D341Med (cell line): ENCODE measurements around the gene MYH14.

ENCODE experiments used
- DNase-seq: peaks from one replicate; pipeline ENCODE4 v3.0.0; 2012; ENCODE audit warnings: low spot score

The MYH14 gene

DNA sequence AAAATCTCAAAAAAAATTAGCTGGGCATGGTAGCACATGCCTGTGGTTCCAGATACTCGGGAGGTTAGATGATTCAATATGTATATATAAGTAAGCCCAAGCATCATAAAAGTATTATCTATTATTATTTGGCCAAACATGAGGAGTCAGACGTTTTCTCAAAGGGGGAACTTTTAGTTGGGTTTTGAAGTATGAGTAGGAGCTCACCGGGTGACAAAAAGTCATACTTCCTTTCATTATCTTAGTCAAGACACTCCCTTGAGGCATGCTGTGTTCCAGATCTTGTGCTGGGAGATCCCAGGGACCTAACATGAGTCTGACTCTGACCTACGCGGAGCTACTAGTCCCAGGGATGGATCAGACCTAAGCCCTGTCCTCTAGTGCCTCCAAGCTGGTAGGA lies 8.2 kb upstream of the MYH14 start:
- no peak for DNase-seq

GRCh38 chr19:50196322-50196932 lies 7.0 kb upstream of the MYH14 start:
- no peak for DNase-seq

DNA sequence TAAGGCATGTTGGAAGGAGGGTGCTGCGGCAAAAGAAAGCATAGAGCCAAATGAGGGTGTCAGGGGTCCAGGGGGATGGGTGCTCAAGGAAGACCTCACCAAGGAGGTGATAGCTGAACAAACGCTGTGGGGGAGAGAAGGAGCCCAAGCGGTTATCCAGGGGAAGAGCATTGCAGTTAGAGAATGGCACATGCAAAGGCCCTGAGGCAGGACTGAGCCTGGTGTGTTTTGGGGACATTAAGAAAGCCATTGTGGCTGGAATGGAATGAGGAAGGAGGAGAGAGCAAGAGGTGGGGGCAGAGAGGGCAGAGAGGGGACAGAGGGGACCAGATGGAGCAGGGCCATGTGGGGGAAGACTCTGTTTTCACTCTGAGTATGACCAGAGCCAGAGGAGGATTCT lies 6.1 kb upstream of the MYH14 start:
- DNase-seq, result no peak

DNA sequence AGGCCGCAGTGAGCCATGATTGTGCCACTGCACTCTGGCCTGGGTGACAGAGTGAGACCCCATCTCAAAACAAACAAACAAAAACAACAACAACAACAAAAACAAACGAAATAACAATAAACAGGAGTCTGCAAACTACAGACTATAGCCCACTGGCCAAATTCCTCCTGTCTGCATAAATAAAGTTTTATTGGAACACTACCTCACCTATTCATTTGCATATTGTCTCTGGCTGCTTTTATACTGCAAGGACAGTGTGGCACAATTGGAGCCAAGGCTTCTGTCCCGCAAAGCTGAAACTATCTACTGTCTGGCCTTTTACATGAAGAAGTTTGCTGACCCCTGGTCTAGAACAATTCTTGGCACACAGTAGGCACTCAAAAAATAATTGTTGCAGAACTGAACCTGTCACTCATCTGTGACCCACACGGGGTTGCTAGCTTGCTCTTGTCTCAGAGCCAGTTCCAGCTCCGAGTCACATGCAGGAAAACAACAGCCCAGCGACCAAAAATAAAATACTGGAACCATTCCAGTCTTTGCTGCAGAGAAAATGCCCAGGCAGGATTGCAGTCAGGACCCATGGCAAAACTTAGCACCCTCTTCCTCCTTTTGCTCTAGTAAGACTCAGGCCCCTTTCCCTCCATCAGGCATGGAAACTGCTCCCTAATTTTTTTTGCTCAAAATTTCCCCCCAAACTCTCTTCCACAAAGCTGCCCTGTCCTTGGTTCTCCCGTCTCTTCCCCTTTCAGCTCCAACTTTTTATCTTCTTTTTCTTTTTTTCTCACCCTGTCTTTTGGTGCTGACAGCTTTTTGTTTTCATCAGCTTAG lies 4.8 kb upstream of the MYH14 start:
- DNase-seq, result no peak

DNA sequence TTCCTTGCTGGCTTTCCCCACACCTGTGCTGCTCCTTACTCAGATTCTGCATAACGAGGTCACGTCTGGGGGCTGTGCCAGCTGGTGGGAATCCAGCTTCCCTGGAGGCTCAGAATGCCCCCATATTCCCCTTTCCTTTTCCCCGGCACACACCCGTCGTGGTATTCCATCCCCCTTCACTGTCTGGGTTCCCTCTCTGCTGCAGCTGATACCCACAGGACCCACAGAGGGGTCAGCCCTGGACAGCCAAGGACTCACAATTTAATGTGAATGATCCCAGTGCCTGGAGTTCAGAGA lies 4.2 kb upstream of the MYH14 start:
- DNase-seq, result no peak

GRCh38 chr19:50202386-50202785 lies 1.0 kb upstream of the MYH14 start:
- no peak for DNase-seq

DNA sequence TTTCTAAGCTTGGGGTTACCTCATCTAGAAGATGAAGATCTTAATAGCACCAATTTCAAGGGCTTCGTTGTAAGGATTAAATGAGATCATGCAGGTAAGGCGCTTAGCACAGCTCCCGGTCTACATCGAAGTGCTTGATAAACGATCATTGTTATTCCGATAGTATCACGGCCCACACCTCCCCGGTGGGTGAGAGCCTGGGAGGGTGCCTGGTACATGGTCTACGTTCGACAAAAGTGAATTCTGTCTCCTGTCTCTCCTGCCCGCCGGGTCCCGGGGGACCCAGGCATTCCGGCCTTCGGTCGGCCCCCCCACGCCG lies 501 bp upstream of the MYH14 start:
- DNase-seq, result no peak

DNA sequence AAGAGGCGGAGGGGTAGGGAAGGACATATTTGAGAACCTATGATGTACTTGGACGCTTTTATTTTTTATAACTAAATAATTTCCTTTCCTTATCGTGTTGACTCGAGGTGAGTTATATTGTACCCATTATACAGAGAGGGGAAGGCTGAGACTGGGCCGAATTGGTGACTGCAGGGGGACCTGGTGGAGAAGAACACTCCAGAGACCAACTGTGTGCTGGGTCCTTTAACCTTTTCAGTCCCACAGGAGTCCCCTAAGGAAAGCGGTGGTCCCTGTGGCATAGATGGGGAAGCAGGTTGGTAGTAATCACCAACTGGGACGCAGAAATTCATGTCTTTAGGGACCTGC lies 633 bp downstream of the MYH14 start:
- no peak for DNase-seq

- DNase-seq, result no peak
Observed at GRCh38 chr19:50204811-50205675, 1.6 kb downstream of the MYH14 start.

GRCh38 chr19:50205681-50206138 lies 2.3 kb downstream of the MYH14 start:
- DNase-seq, result no peak

GRCh38 chr19:50206191-50206590 lies 2.8 kb downstream of the MYH14 start:
- no peak for DNase-seq

DNA sequence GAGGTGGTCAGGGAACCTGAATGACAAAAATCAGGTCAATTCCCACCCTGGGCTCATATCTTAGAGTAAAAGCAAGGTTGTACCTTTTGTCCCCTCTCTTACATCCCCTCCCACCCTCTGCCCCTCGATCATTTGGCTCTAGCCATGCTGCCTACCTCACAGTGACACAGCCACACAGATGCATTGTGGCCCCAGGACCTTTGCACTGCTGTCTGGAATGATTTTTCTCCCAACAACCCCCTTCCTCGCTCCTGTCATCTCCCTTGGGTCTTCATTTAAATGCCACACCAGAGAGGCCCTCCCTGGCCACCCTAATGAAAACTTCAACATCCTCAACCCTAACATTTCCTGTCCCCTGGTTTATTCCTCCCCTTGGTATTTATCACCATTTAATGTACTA lies 4.3 kb downstream of the MYH14 start:
- no peak for DNase-seq

GRCh38 chr19:50209131-50209530 lies 5.7 kb downstream of the MYH14 start:
- no peak for DNase-seq

DNA sequence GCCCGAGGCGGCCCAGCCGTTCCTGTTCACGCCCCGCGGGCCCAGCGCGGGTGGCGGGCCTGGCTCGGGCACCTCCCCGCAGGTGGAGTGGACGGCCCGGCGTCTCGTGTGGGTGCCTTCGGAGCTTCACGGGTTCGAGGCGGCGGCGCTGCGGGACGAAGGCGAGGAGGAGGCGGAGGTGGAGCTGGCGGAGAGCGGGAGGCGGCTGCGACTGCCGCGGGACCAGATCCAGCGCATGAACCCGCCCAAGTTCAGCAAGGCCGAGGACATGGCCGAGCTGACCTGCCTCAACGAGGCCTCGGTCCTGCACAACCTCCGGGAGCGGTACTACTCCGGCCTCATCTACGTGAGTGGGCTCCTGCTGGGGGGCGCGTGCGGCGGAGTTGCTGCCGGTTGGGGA lies 7.0 kb downstream of the MYH14 start:
- DNase-seq, result no peak

GRCh38 chr19:50213925-50214324 lies 10.5 kb downstream of the MYH14 start:
- no peak for DNase-seq

DNA sequence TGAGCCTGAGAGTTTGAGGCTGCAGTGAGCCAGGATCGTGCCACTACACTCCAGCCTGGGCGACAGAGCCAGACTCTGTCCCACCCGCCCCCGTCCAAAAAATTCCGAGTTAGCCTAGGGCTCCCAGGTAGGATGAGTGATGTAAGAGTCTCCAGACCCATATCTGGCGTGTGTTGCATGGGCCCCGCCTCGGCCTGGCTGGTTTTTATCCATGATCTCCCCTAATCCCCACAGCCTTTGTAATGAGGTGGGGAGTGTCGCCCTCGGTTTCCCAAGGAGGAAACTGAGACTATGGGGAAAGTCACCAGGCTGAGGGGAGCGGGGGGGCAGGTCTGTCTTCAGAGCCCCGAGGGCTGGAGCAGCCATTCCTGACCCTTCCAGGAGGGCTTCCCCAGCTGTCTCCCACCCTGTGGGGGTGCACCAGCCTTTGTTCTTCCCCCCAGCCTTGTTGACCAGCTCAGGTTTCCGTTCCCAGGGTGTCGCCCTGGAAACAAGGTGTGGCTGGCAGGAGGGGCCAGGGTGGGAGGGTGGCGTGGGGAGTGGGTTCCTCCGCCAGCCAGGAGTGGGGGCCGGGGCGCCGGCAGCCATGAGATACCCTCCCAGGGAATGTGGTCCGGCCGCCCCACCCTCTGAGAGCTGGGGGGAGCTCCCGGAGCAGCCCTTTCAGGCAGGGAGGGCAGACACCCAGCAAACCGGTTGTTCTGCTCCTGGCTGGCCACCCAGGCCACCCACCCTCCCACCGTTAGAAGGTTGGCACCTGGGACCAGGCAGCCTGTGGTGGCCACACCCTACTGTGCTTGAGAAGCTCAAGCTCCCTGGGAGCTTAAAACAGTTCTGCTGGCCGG lies 11.5 kb downstream of the MYH14 start:
- no peak for DNase-seq

DNA sequence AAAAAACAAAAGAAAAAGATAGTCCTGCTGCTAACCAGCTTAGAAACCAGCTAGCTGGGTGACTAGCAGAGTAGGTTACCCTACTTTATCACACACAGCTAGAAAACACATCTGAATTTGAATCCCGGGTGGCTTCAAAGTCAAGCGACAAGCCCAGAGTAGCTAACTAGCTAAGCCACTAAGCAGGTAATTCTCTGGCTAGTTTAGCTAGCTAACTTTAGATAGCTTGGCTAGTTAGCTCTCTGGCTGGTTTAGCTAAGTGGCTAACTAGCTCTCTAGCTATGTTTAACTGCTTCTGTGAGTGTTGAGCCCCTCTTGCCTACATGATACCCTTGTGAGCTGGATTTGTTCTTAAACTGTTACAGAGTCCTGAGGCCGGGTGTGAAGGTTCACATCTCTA lies 12.4 kb downstream of the MYH14 start:
- no peak for DNase-seq

- DNase-seq, result no peak
Observed at GRCh38 chr19:50221087-50221486, 17.7 kb downstream of the MYH14 start.

- DNase-seq, result no peak
Observed at GRCh38 chr19:50222691-50223438, 19.4 kb downstream of the MYH14 start.

DNA sequence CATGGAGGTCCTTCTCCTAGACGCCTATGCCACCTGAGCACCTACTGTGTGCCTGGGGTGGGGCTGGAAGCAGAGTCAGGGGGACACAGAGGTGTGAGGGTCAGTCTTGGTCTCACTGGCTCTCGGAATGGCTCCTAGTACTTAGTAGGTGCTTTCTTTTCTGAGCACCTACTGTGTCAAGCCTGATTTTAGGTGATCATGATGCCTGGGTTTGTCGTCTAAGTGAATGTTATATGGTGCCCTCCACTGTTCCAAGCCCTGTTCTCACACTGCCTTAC lies 20.0 kb downstream of the MYH14 start:
- no peak for DNase-seq

DNA sequence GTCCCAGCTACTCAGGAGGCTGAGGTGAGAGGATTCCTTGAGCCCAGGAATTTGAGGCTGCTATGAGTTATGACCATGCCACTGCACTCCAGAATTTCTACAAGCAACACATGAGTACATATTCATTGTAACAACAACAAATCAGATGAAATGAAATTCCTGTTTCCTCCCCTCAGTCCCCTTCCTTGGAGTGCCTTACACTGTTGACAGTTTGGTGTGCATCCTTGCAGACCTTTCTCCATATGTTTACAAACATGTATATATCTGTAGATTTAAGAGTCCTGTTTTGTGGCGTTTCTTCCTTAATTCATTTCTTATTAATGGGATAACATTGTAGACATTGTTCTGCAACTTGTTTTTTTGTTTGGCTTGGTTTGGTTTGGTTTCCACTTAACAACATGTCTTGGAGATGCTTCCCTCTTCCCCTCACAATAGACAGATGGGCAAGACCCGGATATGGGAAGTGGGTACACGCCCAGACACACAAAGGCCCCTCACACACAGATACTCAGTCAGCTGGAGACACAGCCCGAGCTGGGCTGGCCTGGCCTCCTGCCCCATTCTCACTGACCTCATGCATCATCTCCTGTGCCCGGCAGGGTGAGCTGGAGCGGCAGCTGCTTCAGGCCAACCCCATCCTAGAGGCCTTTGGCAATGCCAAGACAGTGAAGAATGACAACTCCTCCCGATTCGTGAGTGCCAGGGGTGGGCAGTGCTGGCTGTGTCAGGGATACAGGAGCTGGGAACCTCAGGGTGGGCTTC lies 21.7 kb downstream of the MYH14 start:
- no peak for DNase-seq
